ENCODE results near the gene PSMD5. TPM values are rescaled to one million over a fixed set of nuclear protein-coding genes. Genes with fewer than 3 reads are reported as not detected.

Gene PSMD5
- polyA plus RNA-seq, 1 donor (not counting 4 experiments of a cell fraction or from before 2014, with no cell fraction given): 55.2 TPM

- TF ChIP-seq EZH2 (IDR thresholded peaks at IDR 0.05; ENCODE audit: low read length) (no peak), CTCF (optimal IDR thresholded peaks at IDR 0.05 in 1 of 3, IDR thresholded peaks at IDR 0.05 in 1 of 3, conservative IDR thresholded peaks at IDR 0.05 in 1 of 3; ENCODE audit: extremely low read depth in 1 of 3, insufficient read depth in 2 of 3, low read length in 3 of 3) (no peak)
- DNase-seq (ENCODE audit: low read depth, low spot score): no peak
- H3K4me3 ChIP-seq (ENCODE audit: control insufficient read depth in 2 of 3, extremely low read depth in 1 of 3, insufficient read depth in 2 of 3, low read depth in 1 of 3, low read length in 3 of 3): no peak overlapping the region
- no peak overlapping the region for H2AFZ ChIP-seq (ENCODE audit: control insufficient read depth, low read length)
- H3K4me1 ChIP-seq (ENCODE audit: control insufficient read depth, extremely low read depth, insufficient read depth, low read length): peaks cover 25% of the 10 kb centered on the region
- dilution Hi-C loops (cut with MboI; ENCODE audit: extremely low pct_ligation_motif_present, low sequenced_read_pairs): no loop called here
- H3K27me3 ChIP-seq (ENCODE audit: control insufficient read depth, extremely low read depth, insufficient read depth, low read length): no peaks in the 10 kb centered on the region
- H3K79me2 ChIP-seq (ENCODE audit: control insufficient read depth, insufficient read depth, low read length): peaks cover 6% of the 10 kb centered on the region
- H4K20me1 ChIP-seq (ENCODE audit: control insufficient read depth, extremely low read depth, insufficient read depth, low read length): no peaks in the 10 kb centered on the region
- no peak overlapping the region for H3K9ac ChIP-seq (ENCODE audit: control insufficient read depth, extremely low read depth, insufficient read depth, low read length)
- FAIRE-seq: no peak
- no peaks in the 10 kb centered on the region for H3K9me1 ChIP-seq (ENCODE audit: control insufficient read depth, extremely low read depth, insufficient read depth, low read length)
- no peaks in the 10 kb centered on the region for H3K9me3 ChIP-seq (ENCODE audit: control insufficient read depth, low read depth, low read length)
- H3K27ac ChIP-seq (ENCODE audit: control insufficient read depth, insufficient read depth, low read length): no peak overlapping the region
- H3K4me2 ChIP-seq (ENCODE audit: control insufficient read depth, extremely low read depth, insufficient read depth, low read depth, low read length): no peak overlapping the region
- H3K36me3 ChIP-seq (ENCODE audit: control insufficient read depth in 2 of 2, extremely low read depth in 1 of 2, insufficient read depth in 2 of 2, low read length in 2 of 2): peaks cover 8 to 32% of the 10 kb centered on the region in 2 experiments
Measured at GRCh38 chr9:120770931-120771330, 71.8 kb downstream of the PSMD5 start.

GRCh38 chr9:120768886-120769285 lies 73.8 kb downstream of the PSMD5 start:
- Histone ChIP-seq H2AFZ (ENCODE audit: control insufficient read depth, low read length) (no peak overlapping the region), H3K36me3 (ENCODE audit: control insufficient read depth in 2 of 2, extremely low read depth in 1 of 2, insufficient read depth in 2 of 2, low read length in 2 of 2) (peaks cover 15 to 32% of the 10 kb centered on the region in 2 experiments), H4K20me1 (ENCODE audit: control insufficient read depth, extremely low read depth, insufficient read depth, low read length) (no peaks in the 10 kb centered on the region), H3K9me1 (ENCODE audit: control insufficient read depth, extremely low read depth, insufficient read depth, low read length) (no peaks in the 10 kb centered on the region), H3K79me2 (ENCODE audit: control insufficient read depth, insufficient read depth, low read length) (no peaks in the 10 kb centered on the region), H3K4me3 (ENCODE audit: control insufficient read depth in 2 of 3, extremely low read depth in 1 of 3, insufficient read depth in 2 of 3, low read depth in 1 of 3, low read length in 3 of 3) (no peak overlapping the region), H3K27ac (ENCODE audit: control insufficient read depth, insufficient read depth, low read length) (no peak overlapping the region), H3K9me3 (ENCODE audit: control insufficient read depth, low read depth, low read length) (no peaks in the 10 kb centered on the region), H3K27me3 (ENCODE audit: control insufficient read depth, extremely low read depth, insufficient read depth, low read length) (no peaks in the 10 kb centered on the region), H3K9ac (ENCODE audit: control insufficient read depth, extremely low read depth, insufficient read depth, low read length) (no peak overlapping the region), H3K4me2 (ENCODE audit: control insufficient read depth, extremely low read depth, insufficient read depth, low read depth, low read length) (no peak overlapping the region), H3K4me1 (ENCODE audit: control insufficient read depth, extremely low read depth, insufficient read depth, low read length) (peaks cover 19% of the 10 kb centered on the region)
- DNase-seq (ENCODE audit: low read depth, low spot score) (no peak), FAIRE-seq (peak; percentile 41)
- dilution Hi-C loops (cut with MboI; ENCODE audit: extremely low pct_ligation_motif_present, low sequenced_read_pairs): no loop called here
- TF ChIP-seq CTCF (optimal IDR thresholded peaks at IDR 0.05 in 1 of 3, IDR thresholded peaks at IDR 0.05 in 1 of 3, conservative IDR thresholded peaks at IDR 0.05 in 1 of 3; ENCODE audit: extremely low read depth in 1 of 3, insufficient read depth in 2 of 3, low read length in 3 of 3) (no peak), EZH2 (IDR thresholded peaks at IDR 0.05; ENCODE audit: low read length) (no peak)
